NCI-H1417 treated with DMSO at 0.1 percent for 48 hours (cell line): ENCODE data around the gene SPP1.
"Not testable (repeated sequence)": the region's sequence is repeated elsewhere in the genome, so short reads cannot be mapped to it uniquely, and the experiment has no call there.

Experiments
- DNase-seq: peaks from one replicate; lab custom pipeline; 2025; lab: John Stamatoyannopoulos, UW

SPP1 gene

GRCh38 chr4:87975466-87975865 is at the start of gene SPP1:
SPP1 (plus strand) TSS chr4:87975714; CDS start chr4:87976896, 1,182 bp downstream.
- no peak for DNase-seq

- no peak for DNase-seq
Observed at GRCh38 chr4:87926554-87927098, 48.9 kb upstream of the SPP1 start.

GRCh38 chr4:87930629-87931028 is 44.9 kb upstream of the SPP1 start:
- DNase-seq, result no peak

GRCh38 chr4:87931932-87932331 is 43.6 kb upstream of the SPP1 start:
- DNase-seq, result no peak

- no peak for DNase-seq
Observed at GRCh38 chr4:87932718-87933141, 42.8 kb upstream of the SPP1 start.

GRCh38 chr4:87933337-87933736 is 42.2 kb upstream of the SPP1 start:
- DNase-seq, result no peak

- no peak for DNase-seq
Observed at GRCh38 chr4:87934157-87934704, 41.3 kb upstream of the SPP1 start.

GRCh38 chr4:87934973-87935372 is 40.5 kb upstream of the SPP1 start:
- no peak for DNase-seq

GRCh38 chr4:87935954-87936353 is 39.6 kb upstream of the SPP1 start:
- DNase-seq, result not testable (repeated sequence)

- no peak for DNase-seq
Observed at GRCh38 chr4:87937523-87937922, 38.0 kb upstream of the SPP1 start.

- no peak for DNase-seq
Observed at GRCh38 chr4:87938746-87939145, 36.8 kb upstream of the SPP1 start.

- no peak for DNase-seq
Observed at GRCh38 chr4:87939978-87940690, 35.4 kb upstream of the SPP1 start.

- DNase-seq, result not testable (repeated sequence)
Observed at GRCh38 chr4:87940809-87941208, 34.7 kb upstream of the SPP1 start.

- DNase-seq, result no peak
Observed at GRCh38 chr4:87941537-87942392, 33.7 kb upstream of the SPP1 start.

- DNase-seq, result no peak
Observed at GRCh38 chr4:87943660-87944149, 31.8 kb upstream of the SPP1 start.

GRCh38 chr4:87944967-87945366 is 30.5 kb upstream of the SPP1 start:
- DNase-seq, result no peak

GRCh38 chr4:87946766-87947165 is 28.7 kb upstream of the SPP1 start:
- no peak for DNase-seq

- DNase-seq, result no peak
Observed at GRCh38 chr4:87947381-87948160, 27.9 kb upstream of the SPP1 start.

GRCh38 chr4:87949961-87950360 is 25.6 kb upstream of the SPP1 start:
- no peak for DNase-seq

- no peak for DNase-seq
Observed at GRCh38 chr4:87950493-87950892, 25.0 kb upstream of the SPP1 start.

- DNase-seq, result no peak
Observed at GRCh38 chr4:87950936-87951511, 24.5 kb upstream of the SPP1 start.
